Gastroesophageal sphincter (tissue), 3 donors: ENCODE measurements around the gene HEMGN.

Experiments used
- EP300 ChIP-seq: sonication (generic); formaldehyde crosslinking; IDR thresholded peaks from one replicate; pipeline ENCODE4 v1.6.1; 2017; ENCODE audit warnings: antibody characterized with exemption, mild to moderate bottlenecking
- POLR2A ChIP-seq, 2 donors: fragments of 450-650 bp; IDR thresholded peaks; one replicate each; pipeline ENCODE4 v1.6.1; 2017; ENCODE audit warnings: antibody characterized with exemption in 2 of 2, mild to moderate bottlenecking in 2 of 2, moderate library complexity in 1 of 2
- POLR2AphosphoS5 ChIP-seq: sonication (generic); formaldehyde crosslinking; IDR thresholded peaks from one replicate; pipeline ENCODE4 v1.6.1; 2017; ENCODE audit warnings: antibody characterized with exemption
- TF ChIP-seq, protein P1 (sequence below), 4 experiments: fragments of 200-600 bp in 2 of 4; fragments of 450-650 bp in 2 of 4; sonication (generic) in 1 of 4; IDR thresholded peaks; one replicate each; pipeline ENCODE4 v1.5.1; 2017 to 2019; ENCODE audit warnings: antibody characterized with exemption in 4 of 4, mild to moderate bottlenecking in 2 of 4, moderate library complexity in 2 of 4

DNA sequence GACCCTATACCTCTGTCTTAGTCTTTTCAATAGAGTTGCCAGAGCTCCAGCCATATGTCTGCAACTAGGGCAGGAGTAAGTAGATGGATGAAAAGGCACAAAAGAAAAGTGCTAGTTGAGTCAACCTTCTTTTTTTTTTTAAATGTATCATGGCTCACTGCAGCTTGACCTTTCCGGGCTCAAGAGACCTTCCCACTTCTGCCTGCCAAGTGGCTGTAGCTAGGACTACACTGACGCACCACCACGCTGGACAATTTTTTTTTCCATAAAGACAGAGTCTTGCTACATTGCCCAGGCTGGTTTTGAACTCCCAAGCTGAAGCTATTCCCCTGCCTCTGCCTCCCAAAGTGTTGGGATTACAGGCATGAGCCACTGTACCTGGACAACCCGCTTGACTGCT is 57.6 kb downstream of the HEMGN start:
- TF ChIP-seq, protein P1, sequence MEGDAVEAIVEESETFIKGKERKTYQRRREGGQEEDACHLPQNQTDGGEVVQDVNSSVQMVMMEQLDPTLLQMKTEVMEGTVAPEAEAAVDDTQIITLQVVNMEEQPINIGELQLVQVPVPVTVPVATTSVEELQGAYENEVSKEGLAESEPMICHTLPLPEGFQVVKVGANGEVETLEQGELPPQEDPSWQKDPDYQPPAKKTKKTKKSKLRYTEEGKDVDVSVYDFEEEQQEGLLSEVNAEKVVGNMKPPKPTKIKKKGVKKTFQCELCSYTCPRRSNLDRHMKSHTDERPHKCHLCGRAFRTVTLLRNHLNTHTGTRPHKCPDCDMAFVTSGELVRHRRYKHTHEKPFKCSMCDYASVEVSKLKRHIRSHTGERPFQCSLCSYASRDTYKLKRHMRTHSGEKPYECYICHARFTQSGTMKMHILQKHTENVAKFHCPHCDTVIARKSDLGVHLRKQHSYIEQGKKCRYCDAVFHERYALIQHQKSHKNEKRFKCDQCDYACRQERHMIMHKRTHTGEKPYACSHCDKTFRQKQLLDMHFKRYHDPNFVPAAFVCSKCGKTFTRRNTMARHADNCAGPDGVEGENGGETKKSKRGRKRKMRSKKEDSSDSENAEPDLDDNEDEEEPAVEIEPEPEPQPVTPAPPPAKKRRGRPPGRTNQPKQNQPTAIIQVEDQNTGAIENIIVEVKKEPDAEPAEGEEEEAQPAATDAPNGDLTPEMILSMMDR (IDR thresholded peaks at IDR 0.05), result no peak
- TF ChIP-seq POLR2AphosphoS5 (no peak), POLR2A (IDR thresholded peaks at IDR 0.05) (no peak), EP300 (no peak)
